B cell (primary cell): ENCODE measurements around the gene COL19A1.

Experiments
- CTCF ChIP-seq: fragments of 200-600 bp; IDR thresholded peaks from one replicate; pipeline ENCODE4 v1.8.0; 2022; ENCODE audit warnings: antibody characterized with exemption, mild to moderate bottlenecking
- EZH2 ChIP-seq: IDR thresholded peaks from 2 replicates; pipeline ENCODE4 v1.6.1; 2012; ENCODE audit warnings: borderline replicate concordance, low read depth, mild to moderate bottlenecking, moderate library complexity, low read length; ENCODE audit not compliant: insufficient read depth, poor library complexity, severe bottlenecking

- TF ChIP-seq CTCF (no peak), EZH2 (no peak)
Measured at GRCh38 chr6:69887026-69887425, 20.7 kb downstream of the COL19A1 start.
